ENCODE measurements around the gene RABL6.
"Not testable (repeated sequence)": the region's sequence is repeated elsewhere in the genome, so short reads cannot be mapped to it uniquely, and the experiment has no call there.

The RABL6 gene

DNA sequence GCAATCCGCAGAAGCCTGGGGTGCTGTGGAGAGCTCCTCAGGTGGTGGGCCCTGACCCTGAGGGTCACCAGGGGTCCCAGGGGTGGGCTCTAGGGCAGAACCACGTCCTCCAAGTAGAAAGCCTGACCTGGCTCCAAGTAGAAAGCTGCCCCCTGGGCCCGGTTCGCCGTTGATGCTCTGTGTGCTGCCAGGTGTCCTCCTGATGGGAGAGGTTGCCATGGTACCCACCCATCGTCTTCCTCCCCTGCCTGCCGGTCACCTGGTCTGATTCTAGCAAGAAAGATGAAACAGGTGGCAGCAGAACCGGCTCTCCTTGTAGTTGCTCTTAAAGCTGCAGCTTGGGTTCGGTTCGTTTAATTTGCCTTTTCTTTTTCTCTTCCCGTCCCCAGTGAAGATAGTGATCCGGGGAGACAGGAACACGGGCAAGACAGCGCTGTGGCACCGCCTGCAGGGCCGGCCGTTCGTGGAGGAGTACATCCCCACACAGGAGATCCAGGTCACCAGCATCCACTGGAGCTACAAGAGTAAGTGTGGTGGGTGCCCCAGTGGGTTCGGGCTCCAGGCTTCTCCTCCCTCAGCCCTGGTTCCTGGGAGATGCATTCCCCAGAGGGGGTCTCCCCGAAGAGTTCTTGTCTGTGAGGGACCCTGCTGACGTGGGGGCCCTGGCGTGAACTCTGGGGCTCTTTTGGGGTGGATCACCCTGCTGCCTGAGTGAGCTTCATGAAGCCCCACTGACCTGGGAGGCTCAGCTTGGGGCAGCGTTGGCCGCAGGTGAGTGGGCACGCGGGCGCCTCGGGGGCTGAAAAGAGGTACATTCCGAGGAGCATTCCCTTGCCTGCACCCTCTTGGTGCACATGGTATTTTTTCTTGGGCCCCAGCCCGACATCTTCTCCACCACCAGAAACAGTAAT is 15.6 kb downstream of the RABL6 start:
- DNase-seq = no peak

DNA sequence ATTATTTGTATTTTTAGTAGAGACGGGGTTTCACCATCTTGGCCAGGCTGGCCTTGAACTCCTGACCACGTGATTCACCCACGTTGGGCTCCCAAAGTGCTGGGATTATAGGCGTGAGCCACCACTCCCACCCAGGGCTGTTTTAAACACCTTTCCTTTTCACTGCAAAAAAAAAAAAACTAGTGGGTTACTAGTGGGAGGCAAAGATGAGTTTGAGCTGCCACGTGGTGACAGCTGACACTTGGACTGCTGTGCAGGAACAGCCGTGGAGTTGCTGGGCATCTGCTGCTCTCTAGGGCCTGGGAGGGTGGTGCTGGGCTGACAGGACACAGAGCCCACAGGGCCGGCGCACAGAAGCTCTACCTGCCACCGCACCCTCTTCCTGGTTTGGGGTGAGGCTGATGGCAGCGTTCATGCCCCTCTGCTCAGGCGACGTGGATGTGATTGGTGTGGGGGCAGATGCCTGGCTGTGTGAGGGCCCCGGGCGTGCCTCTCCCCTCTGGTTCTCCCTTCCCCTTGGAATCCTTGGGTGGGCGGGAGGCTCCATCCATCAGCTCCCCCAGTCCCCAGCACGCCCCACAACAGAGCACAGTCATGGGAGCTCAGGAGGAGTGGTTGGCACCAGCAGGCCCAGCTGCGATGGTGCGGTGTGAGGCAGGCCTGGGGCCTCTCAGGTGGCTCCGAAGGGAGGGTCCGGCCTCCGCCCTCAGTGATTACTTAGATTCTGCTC is 16.9 kb downstream of the RABL6 start:
- DNase-seq = no peak

DNA sequence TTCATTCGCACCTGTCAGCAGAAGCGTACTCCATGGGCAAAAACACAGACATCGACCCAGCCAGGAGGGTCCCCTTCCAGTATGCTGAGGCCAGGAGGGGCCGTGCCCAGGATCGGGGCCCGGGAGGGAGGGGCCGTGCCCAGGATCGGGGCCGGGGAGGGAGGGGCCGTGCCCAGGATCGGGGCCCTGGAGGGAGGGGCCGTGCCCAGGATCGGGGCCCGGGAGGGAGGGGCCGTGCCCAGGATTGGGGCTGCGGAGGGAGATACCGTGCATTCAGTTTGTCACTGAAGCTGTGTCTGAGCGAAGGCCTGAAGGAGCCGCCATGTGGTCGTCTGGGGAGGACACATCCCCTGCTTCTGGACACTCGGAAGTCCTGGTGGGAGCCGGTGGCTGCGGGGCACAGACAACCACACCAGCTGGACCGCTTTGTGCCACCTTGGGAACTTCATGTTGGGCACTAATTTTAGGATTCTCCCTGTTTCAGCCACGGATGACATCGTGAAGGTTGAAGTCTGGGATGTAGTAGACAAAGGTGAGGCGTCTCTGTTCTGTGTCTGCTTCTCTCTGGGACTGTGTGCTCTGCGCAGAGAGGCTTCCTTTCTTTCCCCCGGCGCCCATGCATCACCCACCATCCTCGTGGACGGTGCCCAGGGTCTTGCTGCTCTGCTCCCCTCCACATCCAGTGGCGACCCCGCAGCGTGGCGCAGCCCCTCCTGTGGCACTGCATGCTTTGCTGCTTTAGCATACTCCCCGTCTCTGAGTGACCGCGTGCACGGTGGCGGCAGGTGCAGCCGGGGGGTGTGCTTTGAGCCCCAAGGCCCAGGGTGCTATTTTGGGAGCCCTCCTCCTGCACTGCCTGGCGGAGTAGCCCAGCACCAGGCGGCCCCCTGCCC is 17.8 kb downstream of the RABL6 start:
- DNase-seq = no peak

DNA sequence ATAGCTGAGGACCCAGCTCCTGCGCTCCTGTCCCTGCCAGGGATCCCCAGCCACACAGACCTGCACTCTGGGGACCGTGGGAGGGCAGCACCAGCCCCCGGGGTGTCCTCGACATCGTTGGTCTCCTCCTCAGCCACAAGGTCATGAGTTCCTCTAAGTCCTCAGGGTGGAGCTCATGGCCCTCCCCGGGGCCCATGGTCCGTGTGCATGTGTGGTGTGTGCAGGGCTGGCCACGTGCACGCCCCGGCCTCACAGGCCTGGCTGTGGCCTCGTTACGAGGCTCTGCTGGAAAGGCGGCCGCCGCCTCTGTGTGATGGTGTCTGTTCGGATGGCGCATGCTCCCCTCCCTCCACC is 18.4 kb downstream of the RABL6 start:
- no peak for DNase-seq

DNA sequence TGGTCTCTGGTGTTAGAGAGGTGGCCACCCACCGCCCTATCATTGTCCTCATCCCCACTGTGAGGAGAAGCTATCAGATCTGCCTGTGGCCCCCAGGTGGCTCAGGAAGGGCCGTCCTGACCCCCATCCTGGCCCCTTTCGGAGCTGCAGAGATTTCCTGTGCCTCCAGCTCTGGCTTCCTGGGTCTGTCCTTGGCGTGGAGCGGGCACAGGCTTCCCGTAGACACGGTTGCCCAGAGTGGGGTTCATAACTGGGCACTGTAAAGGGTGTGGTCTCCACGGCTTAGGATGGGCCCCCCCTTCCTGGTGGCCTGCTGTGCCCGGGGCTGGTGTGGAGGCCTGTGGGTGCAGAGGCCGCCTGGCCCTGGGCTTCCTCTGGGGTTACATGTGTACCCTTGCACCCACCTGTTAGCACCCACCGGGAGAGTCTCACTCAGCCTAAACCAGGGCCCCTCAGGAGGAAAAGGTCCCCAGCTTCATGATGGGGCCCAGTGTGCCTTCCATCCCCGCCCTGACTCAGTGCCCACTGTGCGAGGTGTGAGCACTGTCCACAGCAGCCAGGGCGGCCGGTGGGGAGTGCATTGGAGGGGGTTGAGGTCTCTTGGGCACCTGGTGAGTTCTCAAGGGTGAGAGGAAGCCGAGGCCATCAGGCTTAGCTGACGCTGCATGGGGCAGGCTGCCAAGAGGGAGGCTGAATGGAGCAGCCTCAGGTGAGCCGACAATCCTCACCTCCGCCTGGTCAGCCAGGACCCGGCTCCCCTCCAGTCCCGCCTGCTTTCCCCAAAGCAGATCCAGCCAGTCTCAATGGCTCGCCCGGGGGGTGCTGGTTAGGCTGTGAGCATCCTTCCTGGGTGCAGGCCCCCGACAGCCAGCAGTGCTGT is 19.2 kb downstream of the RABL6 start:
- no peak for DNase-seq

DNA sequence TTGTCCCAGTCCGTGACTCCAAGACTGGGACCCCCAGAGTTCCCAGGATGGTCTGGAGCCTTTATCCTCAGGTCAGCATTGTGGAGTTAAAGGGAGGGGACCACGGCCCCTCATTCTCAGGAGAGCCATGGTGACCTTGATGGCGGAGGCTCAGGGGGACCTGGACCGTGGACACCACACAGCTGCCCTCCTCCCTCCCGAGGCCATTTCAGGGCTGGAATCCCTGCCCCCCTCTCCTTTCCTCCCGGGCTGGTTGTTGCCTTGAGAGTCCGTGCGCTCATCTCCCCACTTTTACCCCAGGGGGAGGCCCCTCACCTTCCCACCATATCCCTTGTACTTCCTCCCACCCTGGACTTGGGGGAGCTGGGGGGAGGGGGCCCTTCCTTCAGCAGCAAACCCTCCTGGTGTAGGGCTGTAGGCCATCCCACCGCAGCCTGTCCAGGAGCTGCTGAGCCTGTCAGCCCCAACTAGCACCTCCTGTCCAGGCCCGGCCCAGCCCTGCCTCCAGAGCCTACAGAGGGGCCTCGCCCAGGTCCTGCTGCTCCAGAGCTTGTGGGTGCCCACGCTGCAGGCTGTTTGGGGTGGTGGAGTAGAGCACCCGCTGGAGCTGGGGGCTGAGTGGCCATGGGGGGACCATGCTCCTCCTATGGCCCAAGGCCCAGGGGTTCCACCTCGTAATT is 20.2 kb downstream of the RABL6 start:
- no peak for DNase-seq

DNA sequence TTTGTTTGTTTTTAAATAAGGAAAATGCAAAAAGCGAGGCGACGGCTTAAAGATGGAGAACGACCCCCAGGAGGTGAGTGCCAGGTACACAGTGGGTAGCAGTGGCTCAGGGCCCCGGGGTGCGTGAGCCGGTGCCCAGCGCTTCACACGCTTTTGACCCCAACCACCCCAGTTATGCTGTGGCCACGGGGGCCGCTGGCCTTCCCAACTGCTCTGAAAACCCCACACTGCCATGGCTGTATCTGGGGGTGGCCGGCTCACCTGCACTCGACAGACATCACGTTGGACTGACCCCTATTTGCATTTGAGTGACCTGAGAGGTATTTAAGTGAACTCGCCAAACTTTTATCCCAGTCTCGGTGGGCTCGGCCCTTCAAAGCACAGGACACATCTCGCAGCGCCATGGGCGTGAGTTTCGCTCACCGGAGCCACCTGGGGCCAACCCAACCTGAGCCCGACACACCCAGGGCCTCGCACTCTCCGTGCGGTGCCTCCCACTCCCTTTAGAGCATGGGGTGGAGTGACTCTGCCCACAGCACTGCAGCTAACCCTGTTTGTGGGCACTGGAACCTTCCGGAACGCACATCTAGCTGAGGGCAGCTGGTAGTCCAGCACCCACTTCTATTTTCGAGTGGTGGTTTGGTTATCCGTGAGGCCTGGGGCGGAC is 20.9 kb downstream of the RABL6 start:
- DNase-seq = no peak

DNA sequence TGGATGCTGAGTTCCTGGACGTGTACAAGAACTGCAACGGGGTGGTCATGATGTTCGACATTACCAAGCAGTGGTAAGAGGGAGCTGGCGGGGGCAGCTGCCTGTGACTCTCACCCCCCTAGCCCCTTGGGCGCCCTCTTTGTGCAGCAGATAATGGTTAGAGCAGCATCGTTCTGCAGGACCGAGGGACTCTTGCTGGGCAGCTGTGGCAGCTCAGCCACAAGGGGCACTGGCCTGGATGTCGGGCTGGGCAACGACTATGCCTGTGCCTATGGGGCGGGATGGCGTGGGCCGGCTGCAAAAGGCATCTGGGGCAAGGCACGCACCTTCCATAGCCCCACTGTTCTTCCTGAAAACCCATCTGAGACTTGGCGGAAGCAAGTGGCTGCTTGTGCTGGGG is 21.7 kb downstream of the RABL6 start:
- no peak for DNase-seq

DNA sequence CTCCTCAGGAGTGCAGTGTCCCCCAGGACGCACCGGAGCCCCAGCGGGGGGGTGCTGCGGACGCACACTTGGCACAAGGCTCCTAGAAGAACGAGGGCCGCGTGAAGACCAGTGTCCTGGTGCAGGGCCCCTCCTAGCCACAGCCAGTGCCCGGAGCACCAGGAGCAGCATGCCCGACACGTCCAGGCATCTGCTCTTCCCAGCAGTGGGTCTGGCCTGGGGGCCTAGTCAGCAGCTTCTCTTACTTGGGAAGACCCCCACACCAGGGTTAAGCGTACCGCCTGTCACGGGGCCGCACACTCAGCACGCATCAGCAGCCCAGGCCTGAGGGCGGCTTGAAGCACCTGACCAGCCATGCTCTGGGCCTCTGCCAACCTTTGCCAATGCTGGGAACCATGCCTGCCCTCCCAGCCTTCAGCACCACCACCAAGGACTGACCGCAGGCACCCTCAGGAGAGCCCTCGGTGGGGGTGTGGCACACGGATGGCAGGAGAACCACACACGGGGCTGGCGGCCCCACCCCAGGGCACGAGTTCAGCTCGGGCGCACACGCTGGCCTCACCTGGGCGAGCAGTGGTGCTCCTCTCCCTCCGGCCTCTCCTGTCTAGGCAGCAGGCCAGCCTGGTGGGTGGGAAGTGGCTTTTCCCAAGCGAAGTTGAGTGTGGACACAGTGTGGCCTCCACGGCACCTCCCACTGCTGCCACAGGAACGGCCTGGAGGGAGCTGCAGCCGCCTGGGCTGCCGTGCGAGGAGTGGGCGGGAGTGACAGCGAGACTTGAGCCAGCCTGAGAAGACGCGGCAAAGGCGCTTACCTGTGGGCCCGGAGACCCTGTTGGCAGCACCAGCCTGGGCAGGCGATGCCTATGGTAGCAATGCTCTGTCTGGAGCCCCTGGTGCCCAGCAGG is 22.5 kb downstream of the RABL6 start:
- DNase-seq = no peak

DNA sequence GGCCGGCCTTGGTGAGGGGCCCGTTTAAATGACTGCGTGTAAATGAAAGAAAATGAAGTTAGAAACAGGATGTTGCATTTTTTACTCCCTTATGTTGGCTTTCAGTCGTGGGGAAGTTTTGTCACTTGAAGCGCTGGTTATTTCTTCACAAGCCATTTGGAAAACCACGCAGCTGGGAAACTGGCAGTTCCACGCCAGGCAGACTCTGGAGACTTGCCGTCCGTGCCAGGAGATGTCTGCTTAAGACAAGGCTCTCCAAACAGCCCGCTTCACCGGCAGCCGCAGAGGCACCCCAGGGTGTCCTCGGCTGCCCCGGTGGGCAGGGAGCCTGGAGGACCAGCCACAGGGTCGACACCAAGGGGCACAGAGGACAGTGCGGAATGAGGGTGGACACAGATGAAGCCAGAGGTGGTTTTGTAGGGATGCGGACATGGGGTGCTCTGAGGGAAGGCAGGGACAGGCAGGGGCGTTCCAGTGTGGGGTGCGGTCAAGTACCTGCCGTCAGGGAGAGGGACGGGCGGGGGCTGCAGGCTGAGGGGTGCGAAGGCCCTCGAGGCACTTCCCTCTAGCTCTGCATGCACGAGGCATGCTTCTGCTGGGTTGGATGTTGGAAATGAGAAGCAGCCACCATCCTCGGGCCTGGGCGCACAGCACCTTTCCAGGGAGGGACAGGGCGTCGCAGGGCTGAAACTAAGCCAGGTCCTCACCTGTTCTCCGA is 23.4 kb downstream of the RABL6 start:
- no peak for DNase-seq

DNA sequence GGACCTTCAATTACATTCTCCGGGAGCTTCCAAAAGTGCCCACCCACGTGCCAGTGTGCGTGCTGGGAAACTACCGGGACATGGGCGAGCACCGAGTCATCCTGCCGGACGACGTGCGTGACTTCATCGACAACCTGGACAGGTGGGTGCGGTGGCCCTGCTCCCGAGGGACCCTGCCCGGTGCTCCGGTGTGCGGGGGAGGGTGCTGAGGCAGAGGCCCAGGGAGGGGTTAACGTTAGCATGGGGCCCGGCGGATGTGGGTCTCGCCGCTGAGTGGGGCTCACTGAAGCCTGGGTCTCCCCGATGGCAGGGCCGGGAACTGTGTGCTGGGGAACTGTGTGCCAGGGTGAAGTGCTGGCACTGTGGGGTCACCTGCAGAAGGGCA is 24.0 kb downstream of the RABL6 start:
- DNase-seq = no peak

DNA sequence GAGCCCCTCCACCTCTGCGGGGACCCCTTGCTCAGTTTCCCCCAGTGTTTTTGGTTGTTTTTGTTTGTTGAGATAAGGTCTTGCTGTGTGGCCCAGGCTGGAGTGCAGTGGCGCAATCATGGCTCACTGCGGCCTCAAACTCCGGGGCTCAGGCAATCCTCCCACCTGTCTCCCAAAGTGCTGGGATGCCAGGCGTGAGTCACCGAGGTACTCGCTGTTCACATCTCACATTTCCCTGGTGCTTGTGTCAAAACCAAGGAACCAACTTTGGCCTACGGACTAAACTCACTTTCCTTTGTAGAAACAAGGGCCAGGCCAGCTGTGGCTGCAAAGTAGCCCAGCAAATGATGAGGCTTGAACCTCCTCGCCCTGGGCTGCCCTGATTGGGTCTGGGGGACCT is 24.8 kb downstream of the RABL6 start:
- no peak for DNase-seq

DNA sequence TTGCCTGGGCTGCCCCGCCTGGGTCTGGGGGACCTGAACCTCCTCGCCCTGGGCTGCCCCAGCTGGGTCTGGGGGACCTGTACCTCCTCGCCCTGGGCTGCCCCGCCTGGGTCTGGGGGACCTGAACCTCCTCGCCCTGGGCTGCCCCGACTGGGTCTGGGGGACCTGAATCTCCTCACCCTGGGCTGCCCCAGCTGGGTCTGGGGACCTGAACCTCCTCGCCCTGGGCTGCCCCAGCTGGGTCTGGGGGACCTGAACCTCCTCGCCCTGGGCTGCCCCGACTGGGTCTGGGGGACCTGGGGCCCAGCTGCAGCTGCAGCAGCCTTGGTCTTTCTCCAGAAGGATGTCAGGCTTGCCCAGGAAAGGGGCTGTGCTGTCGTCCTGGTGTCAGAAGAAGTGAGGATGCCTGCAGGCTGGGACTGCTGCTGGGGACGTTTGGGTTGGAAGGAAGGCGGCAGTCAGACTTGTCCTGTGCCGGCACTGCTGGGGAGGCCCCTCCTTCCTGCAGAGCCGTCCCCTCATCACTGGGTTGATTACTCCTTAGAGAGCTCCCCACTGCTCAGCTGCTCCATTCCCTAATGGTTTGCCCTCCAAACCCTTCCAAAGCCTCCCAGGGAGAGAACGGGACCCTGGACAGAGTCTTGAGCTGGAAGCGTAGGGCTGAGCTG is 25.8 kb downstream of the RABL6 start:
- DNase-seq = not testable (repeated sequence)

DNA sequence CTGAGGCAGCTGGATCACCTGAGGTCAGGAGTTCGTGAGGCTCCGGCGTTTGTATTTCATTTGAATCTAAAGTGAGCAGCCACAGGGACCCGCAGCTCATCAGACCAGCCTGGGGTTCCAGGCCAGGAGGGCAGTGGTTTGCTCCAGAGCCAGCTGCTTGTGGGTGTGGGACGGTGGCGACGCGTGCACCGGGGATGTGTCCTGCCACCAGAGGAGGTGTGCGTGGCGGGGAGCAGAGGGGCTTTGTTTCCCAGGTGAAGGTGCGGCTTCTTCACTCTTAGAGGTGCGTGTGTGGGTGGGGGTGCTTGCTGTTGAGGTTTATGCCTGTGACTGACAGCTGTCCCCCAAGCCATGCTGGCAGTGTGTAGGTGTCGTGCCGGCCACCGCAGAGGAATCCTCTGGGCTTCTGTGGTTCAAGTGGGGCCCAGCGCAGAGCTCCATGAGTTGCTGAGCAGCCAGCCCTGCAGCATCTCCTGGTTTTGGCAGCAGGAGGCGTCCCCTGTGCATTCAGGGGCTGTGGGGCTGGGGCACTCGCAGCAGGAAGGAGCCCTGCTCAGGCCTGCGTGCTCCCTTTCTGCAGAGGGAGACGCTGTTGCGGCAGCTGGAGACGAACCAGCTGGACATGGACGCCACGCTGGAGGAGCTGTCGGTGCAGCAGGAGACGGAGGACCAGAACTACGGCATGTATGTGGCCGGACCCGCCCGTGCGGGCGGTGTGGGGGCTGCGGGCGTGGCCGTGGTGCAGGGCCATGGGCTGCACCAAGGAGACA is 27.6 kb downstream of the RABL6 start:
- no peak for DNase-seq

DNA sequence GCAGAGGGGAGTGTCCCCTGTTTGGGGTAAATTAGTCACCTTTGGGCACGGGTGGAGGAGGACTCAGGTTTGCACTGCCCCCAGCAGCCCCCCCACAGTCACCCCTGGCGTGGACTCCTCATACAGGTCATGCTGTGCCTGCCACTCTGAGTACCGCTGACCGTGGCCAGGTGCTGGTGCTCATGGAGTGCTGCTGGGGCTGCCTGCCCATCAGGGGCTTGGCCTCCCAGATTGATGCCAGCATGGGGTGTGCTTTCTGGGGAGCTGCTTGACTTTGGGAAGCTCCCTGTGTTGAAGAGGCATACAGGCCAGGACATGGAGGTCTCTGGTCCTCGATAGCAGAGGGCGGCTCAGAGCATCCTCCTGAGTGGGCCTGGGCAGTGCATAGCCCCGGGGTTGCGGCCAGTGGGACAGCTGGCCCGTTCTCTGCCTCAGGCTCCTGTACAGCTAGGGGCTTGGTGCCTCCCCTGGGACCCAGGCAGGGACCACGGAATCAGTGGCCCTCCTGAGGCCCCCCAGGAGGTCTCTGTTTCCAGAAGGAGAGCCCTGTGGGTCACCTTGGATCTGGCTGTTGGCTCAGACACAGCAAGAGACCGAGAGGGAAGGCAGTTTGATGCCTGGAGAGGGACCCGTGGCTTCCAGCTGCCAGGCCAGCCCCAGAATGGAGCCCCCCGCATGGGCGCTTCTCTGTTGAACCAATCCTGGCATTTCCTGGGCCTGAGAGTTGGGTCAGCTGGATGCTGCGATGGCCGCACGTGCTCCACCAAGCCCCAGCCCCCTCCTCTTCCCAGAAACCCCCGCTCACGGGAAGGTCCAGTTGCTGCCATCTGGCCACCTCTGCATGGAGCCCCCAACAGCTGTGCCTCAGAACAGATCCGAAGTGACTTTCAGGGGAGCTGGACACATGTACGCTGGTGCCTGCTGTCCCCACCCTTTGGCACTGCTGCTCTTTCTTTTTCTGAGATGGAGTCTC is 28.5 kb downstream of the RABL6 start:
- no peak for DNase-seq

DNA sequence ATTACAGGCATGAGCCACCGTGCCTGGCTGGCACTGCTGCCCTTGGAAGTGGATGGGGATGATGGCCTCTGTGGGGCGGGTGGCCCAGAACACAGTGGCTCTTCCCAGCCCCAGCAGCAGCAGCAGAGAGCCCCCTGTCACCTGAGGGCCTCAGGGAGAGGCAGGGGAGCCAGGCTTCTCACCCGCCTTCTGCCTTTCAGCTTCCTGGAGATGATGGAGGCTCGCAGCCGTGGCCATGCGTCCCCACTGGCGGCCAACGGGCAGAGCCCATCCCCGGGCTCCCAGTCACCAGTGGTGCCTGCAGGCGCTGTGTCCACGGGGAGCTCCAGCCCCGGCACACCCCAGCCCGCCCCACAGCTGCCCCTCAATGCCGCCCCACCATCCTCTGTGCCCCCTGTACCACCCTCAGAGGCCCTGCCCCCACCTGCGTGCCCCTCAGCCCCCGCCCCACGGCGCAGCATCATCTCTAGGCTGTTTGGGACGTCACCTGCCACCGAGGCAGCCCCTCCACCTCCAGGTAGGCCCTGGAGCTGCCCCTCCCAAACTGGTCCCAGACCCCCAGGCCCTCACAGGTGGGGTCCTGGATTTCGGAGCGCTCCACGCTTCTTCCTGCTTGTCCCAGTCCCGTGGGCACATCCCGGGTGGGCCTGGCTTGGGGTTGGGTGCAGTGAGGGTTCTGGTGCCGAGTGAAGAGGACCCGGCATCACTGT is 29.6 kb downstream of the RABL6 start:
- DNase-seq = no peak

All from activated T-cell treated with anti-CD3 and anti-CD28 coated beads, Interleukin-2, amount 50 U/mL, for 48 hours (primary cell).